DND-41 (cell line): ENCODE results near the gene ASB4.

Source experiments
- EZH2 ChIP-seq: IDR thresholded peaks from 3 replicates; pipeline ENCODE4 v1.6.1; 2012; ENCODE audit warnings: borderline replicate concordance, low read depth, mild to moderate bottlenecking, moderate library complexity, low read length, inconsistent platforms; ENCODE audit not compliant: severe bottlenecking
- TF ChIP-seq, protein P1 (sequence below): IDR thresholded peaks from 2 replicates; pipeline ENCODE4 v1.5.1; 2012; ENCODE audit warnings: borderline replicate concordance, low read length, moderate library complexity, mild to moderate bottlenecking; ENCODE audit not compliant: poor library complexity, severe bottlenecking; ENCODE audit errors: extremely low read depth

DNA sequence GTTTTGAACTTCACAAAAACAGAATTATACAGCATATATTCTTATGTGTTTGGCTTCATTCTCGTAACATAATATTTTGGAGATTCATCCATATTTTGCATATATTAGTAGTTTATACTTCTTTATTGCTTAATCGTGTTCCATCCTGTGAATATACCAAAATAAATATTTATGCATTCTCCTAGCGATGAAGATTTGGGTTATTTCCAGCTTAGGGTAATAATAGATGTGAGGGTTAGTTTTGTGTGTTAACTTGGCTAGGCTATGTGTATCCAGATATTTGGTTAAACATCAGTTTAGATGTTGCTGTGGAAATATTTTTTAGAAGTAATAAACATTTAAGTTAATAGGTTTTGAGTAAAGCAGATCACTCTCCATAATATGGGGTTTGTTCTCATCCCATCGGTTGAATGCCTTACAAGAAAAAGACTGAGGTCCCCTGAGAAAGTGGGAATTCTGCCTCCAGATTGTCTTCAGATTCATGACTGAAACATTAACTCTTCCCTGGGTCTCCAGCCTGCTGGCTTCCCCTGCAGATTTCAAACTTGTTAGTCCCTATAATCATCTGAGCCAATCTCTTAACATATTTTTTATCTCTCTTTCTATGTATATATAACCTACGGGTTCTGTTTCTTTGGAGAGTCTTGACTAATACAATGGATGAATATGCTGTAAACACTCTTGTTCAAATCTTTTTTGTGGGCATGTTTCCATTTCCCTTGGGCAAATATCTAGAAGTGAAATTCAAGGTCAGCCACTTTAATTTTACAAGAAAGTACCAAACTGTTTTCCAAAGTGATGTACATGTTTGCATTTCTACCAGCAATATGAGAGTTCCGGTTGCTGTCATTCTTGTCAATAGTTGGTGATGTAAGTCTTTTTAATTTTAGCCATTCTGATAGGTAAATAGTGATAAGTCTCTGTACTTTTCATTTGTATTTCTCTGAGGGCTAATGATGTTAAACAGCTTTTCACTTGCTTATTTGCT lies 61.9 kb downstream of the ASB4 start:
- TF ChIP-seq, protein P1, sequence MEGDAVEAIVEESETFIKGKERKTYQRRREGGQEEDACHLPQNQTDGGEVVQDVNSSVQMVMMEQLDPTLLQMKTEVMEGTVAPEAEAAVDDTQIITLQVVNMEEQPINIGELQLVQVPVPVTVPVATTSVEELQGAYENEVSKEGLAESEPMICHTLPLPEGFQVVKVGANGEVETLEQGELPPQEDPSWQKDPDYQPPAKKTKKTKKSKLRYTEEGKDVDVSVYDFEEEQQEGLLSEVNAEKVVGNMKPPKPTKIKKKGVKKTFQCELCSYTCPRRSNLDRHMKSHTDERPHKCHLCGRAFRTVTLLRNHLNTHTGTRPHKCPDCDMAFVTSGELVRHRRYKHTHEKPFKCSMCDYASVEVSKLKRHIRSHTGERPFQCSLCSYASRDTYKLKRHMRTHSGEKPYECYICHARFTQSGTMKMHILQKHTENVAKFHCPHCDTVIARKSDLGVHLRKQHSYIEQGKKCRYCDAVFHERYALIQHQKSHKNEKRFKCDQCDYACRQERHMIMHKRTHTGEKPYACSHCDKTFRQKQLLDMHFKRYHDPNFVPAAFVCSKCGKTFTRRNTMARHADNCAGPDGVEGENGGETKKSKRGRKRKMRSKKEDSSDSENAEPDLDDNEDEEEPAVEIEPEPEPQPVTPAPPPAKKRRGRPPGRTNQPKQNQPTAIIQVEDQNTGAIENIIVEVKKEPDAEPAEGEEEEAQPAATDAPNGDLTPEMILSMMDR, result no peak
- no peak for TF ChIP-seq EZH2
